Activated CD4-positive, alpha-beta T cell treated with anti-CD3 and anti-CD28 coated beads, Interleukin-2, amount 10 ng/mL, durations not matched to agents 7 days and 5 days (primary cell): Measurements from ENCODE around the gene SIRT6. TPM values are rescaled to one million over a fixed set of nuclear protein-coding genes. Genes with fewer than 3 reads are reported as not detected.

Source experiments
- CTCF ChIA-PET: fragments of 350-600 bp; sonication (Branson Sonifier 250); formaldehyde crosslinking; loops from one replicate; lab custom pipeline; 2021; ENCODE audit warnings: antibody characterized with exemption; lab: Charles Lee
- POLR2A ChIA-PET: fragments of 350-600 bp; sonication (Branson Sonifier 250); formaldehyde crosslinking; loops from one replicate; lab custom pipeline; 2021; ENCODE audit warnings: antibody characterized with exemption; lab: Charles Lee
- DNase-seq: peaks from one replicate; pipeline ENCODE4 v3.0.0-alpha.2; 2020
- H3K27ac Mint-ChIP-seq: one replicate; pipeline ENCODE4 v1.8.0; 2021; ENCODE audit warnings: mild to moderate bottlenecking, moderate library complexity, mixed read lengths
- H3K27me3 Mint-ChIP-seq: one replicate; pipeline ENCODE4 v1.8.0; 2021; ENCODE audit warnings: mixed read lengths
- H3K36me3 Mint-ChIP-seq: one replicate; pipeline ENCODE4 v1.8.0; 2021; ENCODE audit warnings: low read depth, mixed read lengths
- H3K4me1 Mint-ChIP-seq: one replicate; pipeline ENCODE4 v1.8.0; 2021; ENCODE audit warnings: mixed read lengths
- H3K4me3 Mint-ChIP-seq: one replicate; pipeline ENCODE4 v1.8.0; 2021; ENCODE audit warnings: mild to moderate bottlenecking, moderate library complexity, mixed read lengths
- H3K9me3 Mint-ChIP-seq: one replicate; pipeline ENCODE4 v1.8.0; 2021; ENCODE audit warnings: mixed read lengths
- total RNA-seq, 2 experiments: library from RNA; stranded (reverse); gene quantifications; one replicate each; pipeline ENCODE4 v1.2.3, GENCODE V29; 2021

SIRT6 gene
- total RNA-seq, 2 experiments from 2014 or later: 31.3 to 35.2 TPM

DNA sequence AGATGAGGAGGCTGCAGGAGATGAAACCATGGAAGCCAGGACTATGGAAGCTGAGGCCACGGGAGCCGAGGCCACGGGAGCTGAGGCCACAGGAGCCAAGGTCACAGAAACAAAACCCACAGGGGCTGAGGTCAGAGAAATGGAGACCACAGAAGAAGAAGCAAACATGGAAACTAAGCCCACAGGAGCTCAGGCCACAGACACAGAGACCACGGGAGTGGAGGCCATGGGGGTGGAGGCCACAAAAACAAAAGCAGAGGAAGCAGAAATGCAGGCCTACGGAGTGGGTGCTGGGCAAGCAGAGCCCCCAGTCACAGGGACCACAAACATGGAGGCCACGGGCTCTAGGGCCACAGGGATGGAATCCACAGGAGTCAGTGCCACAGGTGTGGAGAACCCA, 34.5 kb upstream of the SIRT6 start:
- Mint-ChIP-seq H3K36me3 (no peaks in the 10 kb centered on the region), H3K27me3 (no peaks in the 10 kb centered on the region), H3K9me3 (peaks cover 3% of the 10 kb centered on the region), H3K4me1 (peaks cover 8% of the 10 kb centered on the region), H3K4me3 (no peak overlapping the region), H3K27ac (no peak overlapping the region)
- ChIA-PET CTCF (interaction anchor here (0.6 to 1.3 kb wide), 2 partner anchors 15 to 183 kb away, joined by 3 read pairs; partner anchors contain the start of gene SH3GL1), POLR2A (no interaction called here)
- DNase-seq: no peak

DNA sequence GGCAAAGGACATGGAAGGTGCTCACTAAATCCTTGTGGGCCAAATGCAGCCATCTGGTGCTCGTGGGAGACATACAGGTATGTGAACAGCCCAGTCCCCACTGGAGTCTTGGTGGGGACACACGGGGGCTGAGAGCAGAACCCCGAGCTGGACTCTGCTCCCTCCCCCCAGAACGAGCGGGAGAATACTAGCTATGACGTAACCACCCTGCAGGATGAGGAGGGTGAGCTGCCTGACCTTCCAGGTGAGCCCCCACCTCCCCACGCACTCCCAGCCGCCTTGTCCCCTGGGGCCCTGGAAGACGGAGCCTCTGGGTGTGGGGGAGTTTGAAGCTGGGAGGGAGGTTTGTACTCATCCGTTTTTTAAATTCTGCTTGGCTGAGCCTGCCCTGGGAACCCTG, 33.4 kb upstream of the SIRT6 start:
- Mint-ChIP-seq H3K4me1 (peaks cover 8% of the 10 kb centered on the region), H3K27me3 (no peaks in the 10 kb centered on the region), H3K27ac (no peak overlapping the region), H3K9me3 (peaks cover 3% of the 10 kb centered on the region), H3K36me3 (no peaks in the 10 kb centered on the region), H3K4me3 (no peak overlapping the region)
- DNase-seq: no peak
- POLR2A ChIA-PET: no interaction called here
- CTCF ChIA-PET: interaction anchor here (1.4 kb wide), 1 partner anchor 12 kb away, joined by 3 read pairs; no protein-coding TSS in a partner anchor

DNA sequence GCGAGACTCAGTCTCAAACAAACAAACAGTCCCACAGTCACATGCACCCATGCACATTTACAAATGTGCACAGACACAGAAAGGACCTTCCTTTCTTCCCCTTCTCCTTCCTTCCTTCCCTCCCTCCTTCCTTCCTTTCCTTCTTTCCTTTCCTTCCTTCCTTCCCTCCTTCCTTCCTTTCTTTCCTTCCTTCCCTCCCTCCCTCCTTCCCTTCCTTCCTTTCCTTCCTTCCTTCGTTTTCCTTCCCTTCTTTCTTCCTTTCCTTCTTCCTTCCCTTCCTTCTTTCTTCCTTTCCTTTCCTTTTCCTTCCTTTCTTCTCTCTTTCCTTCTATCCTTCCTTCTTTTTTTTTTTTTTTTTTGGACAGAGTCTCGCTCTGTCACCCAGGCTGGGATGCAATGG, 30.8 kb upstream of the SIRT6 start:
- CTCF ChIA-PET: interaction anchor here (1.1 kb wide), 1 partner anchor 157 kb away, joined by 3 read pairs; no protein-coding TSS in a partner anchor
- peaks cover 8% of the 10 kb centered on the region for H3K4me1 Mint-ChIP-seq
- H3K36me3 Mint-ChIP-seq: no peaks in the 10 kb centered on the region
- DNase-seq: no peak
- POLR2A ChIA-PET: no interaction called here
- peaks cover 3% of the 10 kb centered on the region for H3K9me3 Mint-ChIP-seq
- H3K27ac Mint-ChIP-seq: no peak overlapping the region
- H3K4me3 Mint-ChIP-seq: no peak overlapping the region
- H3K27me3 Mint-ChIP-seq: no peaks in the 10 kb centered on the region

DNA sequence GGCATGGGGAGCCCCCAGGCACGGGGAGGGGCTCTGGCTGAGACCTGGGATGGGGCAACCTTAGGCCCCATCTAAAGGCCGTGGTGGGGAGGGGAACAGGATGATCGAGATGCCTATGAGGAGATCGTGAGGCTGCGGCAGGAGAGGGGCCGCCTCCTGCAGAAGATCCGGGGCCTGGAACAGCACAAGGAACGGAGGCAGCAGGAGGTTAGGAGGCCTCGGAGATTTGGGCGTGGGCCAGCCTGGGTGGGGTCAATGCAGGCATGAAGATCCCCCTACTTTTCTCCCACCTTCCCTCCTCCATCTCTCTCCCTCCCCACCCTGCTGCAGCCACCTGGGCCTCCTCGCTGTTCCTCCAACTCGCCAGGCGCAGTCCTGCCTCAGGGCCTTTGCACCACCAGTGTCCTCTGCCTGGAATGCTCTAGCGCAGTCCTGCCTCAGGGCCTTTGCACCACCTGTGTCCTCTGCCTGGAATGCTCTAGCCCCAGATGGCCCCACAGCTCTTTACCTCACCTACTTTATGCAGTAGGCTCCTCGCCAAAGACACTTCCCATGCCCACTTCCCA, 27.9 kb upstream of the SIRT6 start:
- Mint-ChIP-seq H3K4me1 (peaks cover 8% of the 10 kb centered on the region), H3K27me3 (no peaks in the 10 kb centered on the region), H3K4me3 (no peak overlapping the region), H3K36me3 (no peaks in the 10 kb centered on the region), H3K27ac (no peak overlapping the region), H3K9me3 (no peaks in the 10 kb centered on the region)
- ChIA-PET CTCF (no interaction called here), POLR2A (no interaction called here)
- DNase-seq: no peak

DNA sequence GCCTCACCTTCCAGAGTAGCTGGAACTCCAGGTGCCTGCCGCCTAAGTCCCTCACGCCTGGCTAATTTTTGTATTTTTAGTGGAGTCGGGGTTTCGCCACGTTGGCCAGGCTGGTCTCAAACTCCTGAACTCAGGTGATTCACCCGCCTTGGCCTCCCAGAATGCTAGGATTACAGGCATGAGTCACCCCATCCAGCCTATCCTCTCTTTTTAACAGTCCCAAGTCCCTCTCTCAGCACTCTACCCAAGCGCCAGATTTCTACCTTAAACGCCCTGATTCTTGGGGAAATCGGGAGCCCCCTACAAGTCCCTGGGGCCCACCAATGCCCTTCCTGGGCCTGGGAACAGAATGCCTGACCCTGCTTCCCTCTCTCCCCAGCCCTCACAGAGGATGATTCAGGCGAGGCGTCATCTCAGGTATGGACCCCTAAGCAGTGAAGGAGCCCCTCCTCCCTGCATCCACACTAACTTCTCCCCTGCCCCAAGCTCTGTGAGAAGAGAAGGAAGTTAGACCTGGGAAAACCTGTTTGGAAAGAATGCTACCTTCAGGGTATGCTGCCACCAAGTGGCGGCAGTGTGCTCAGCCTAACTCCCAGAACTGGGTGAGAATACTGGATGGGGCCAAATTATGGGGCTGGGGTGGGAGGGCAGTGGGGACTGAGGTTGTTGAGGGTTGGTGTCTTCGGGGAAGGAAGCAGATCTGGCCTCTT, 26.2 kb upstream of the SIRT6 start:
- Mint-ChIP-seq H3K27ac (no peak overlapping the region), H3K4me3 (no peak overlapping the region), H3K27me3 (no peaks in the 10 kb centered on the region), H3K9me3 (no peaks in the 10 kb centered on the region), H3K4me1 (peaks cover 2% of the 10 kb centered on the region), H3K36me3 (no peaks in the 10 kb centered on the region)
- POLR2A ChIA-PET: no interaction called here
- CTCF ChIA-PET: interaction anchor here (1.0 to 1.4 kb wide), 2 partner anchors 9 to 221 kb away, joined by 3 read pairs; no protein-coding TSS in a partner anchor
- no peak for DNase-seq

DNA sequence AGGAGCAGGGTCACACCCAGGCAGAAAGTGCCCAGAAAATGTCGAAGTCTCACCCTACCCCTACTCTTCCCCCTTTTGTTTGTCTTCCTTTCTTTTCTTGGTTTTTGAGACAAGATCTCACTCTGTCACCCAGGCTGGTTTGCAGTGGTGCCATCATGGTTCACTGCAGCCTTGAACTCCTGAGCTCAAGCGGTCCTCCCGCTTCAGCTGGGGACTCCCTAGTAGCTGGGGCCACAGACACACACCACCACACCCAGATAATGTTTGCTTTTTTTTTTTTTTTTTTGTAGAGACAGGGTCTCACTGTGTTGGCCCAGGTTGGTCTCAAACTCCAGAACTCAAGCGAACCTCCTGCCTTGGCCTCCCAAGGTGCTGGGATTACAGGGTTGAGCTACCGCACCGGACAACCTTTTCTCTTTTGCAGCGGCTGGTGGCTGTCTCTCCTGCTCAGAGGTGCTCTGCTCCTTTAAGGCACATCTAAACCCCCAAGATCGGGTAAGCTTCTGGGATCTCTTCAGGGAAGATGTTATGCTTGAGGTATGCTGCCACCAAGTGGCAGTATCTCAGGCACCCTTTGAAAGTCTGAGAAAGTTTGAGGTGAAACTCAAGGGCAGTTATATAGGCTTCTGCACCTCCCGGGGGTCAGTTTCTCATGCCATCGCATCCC, 24.6 kb upstream of the SIRT6 start:
- no peak overlapping the region for H3K4me3 Mint-ChIP-seq
- DNase-seq: no peak
- no peak overlapping the region for H3K27ac Mint-ChIP-seq
- peaks cover 2% of the 10 kb centered on the region for H3K4me1 Mint-ChIP-seq
- no peaks in the 10 kb centered on the region for H3K27me3 Mint-ChIP-seq
- ChIA-PET CTCF (interaction anchor here (1.4 kb wide), 1 partner anchor 219 kb away, joined by 3 read pairs; no protein-coding TSS in a partner anchor), POLR2A (no interaction called here)
- no peaks in the 10 kb centered on the region for H3K36me3 Mint-ChIP-seq
- no peaks in the 10 kb centered on the region for H3K9me3 Mint-ChIP-seq

DNA sequence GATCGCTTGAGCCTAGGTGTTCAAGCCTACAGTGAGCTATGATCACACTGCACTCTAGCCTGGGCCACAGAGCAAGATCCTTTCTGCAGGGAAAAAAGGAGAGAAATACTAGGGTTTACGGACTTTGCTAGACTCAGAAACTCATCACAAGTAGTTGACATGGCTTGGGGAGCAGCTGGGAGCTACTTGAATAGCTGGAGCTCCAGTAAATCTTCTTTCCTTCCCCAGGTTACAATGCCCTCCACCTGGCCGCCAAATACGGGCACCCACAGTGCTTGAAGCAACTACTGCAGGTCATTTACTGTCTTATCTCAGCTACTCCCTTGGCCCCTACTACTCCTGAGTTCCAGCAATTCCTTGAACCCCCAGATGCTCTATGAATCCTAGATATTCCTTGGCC, 19.4 kb upstream of the SIRT6 start:
- H3K9me3 Mint-ChIP-seq: peaks cover 10% of the 10 kb centered on the region
- DNase-seq: no peak
- no peak overlapping the region for H3K27ac Mint-ChIP-seq
- no peak overlapping the region for H3K4me3 Mint-ChIP-seq
- CTCF ChIA-PET: interaction anchor here (1.0 to 2.6 kb wide), 5 partner anchors 9 to 543 kb away, joined by 3 to 6 read pairs (median 5); no protein-coding TSS in a partner anchor
- H3K36me3 Mint-ChIP-seq: peaks cover 9% of the 10 kb centered on the region
- POLR2A ChIA-PET: no interaction called here
- peaks cover 32% of the 10 kb centered on the region for H3K27me3 Mint-ChIP-seq
- peaks cover 11% of the 10 kb centered on the region for H3K4me1 Mint-ChIP-seq

DNA sequence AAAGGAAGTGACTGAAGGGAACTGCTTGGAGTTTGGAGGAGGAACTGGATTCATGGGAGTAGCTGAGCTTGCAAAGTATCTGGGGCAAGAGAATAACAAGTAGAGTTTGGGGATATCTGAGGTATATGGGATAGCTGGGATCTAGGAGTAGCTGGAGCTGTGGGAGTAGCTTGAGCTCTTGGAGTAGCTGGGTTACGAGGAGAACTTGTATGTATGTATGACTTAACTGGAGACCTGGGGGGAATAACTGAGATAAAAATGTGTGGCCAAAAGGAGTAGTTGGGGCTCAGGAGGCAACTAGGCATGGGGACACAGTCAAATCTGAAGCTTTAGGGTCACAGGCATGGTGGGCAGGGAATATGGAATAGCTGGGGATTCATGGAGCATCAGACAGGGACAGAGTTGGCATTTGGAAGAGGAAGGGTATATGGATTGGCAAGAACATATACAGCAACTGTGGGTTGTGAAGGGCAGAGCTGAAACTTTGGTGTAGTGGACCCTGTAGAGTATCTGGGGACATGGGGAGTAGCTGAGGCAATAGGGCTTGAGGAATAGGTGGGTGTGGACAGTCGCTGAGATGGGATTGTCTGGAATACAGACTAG, 18.7 kb upstream of the SIRT6 start:
- H3K9me3 Mint-ChIP-seq: peaks cover 10% of the 10 kb centered on the region
- no peak overlapping the region for H3K4me3 Mint-ChIP-seq
- ChIA-PET POLR2A (no interaction called here), CTCF (interaction anchor here (1.0 to 2.6 kb wide), 4 partner anchors 11 to 544 kb away, joined by 3 to 6 read pairs (median 4); no protein-coding TSS in a partner anchor)
- H3K27ac Mint-ChIP-seq: no peak overlapping the region
- no peak for DNase-seq
- peaks cover 9% of the 10 kb centered on the region for H3K36me3 Mint-ChIP-seq
- H3K27me3 Mint-ChIP-seq: peaks cover 32% of the 10 kb centered on the region
- H3K4me1 Mint-ChIP-seq: peaks cover 11% of the 10 kb centered on the region

DNA sequence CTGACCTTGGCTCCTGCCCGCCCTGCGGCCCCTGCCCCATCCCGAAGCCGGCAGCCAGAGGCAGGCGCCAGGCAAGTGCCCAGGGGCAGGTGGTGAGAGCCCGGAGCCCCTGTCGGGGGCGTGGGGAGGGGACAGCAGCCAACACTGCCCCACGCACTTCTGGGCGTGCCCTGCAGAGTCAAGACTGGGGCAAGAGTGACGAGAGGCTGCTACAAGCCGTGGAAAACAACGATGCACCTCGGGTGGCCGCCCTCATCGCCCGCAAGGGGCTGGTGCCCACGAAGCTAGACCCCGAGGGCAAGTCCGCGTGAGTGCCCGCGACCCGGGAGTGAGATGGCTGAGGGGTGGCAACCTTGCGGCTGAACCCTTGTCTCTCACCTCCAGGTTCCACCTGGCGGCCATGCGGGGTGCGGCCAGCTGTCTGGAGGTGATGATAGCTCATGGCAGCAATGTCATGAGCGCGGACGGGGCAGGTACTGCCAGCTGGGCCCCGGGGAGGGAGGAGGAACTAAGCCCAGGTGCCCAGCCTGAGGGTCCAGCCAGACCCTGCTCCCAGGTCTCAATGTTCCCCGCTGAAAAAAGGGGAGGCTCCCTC, 17.4 kb upstream of the SIRT6 start:
- peaks cover 11% of the 10 kb centered on the region for H3K4me1 Mint-ChIP-seq
- CTCF ChIA-PET: interaction anchor here (0.7 to 2.6 kb wide), 4 partner anchors 9 to 14 kb away, joined by 3 to 6 read pairs (median 3); no protein-coding TSS in a partner anchor
- H3K36me3 Mint-ChIP-seq: peaks cover 9% of the 10 kb centered on the region
- H3K4me3 Mint-ChIP-seq: no peak overlapping the region
- H3K27ac Mint-ChIP-seq: no peak overlapping the region
- POLR2A ChIA-PET: no interaction called here
- peaks cover 10% of the 10 kb centered on the region for H3K9me3 Mint-ChIP-seq
- peaks cover 33% of the 10 kb centered on the region for H3K27me3 Mint-ChIP-seq
- DNase-seq: no peak

DNA sequence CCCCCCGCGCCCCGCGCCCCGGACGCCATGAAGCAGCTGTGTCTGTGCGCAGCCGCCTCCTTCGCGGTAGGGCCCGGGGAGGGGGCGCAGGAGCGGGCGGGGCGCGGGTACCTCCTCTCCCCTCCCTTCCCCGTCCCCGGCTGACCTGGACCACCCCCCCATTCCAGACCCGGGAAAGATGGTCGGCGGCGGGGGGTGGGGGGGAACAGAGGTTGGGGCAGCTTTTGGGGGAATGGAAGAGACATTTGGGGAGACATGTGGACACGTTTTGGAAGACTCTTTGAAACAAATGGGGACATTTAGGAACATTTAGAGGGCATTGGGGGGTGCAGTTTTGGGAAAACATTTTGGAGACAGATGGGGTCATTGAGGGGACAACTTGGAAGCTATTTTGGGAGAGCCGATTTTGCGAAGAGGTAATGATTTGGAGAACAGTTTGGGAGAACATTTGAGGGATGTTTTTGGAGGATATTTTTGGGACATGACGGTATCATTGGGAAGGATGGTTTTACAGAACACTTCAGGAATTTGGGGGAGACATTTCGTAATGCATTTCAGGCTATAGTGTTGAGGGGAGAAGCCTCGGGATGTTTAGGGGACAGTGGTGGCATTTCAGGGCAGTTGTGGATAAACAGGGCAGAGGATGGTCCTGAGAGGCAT, 16.2 kb upstream of the SIRT6 start:
- ChIA-PET POLR2A (no interaction called here), CTCF (no interaction called here)
- no peak for DNase-seq
- no peak overlapping the region for H3K27ac Mint-ChIP-seq
- peaks cover 9% of the 10 kb centered on the region for H3K4me1 Mint-ChIP-seq
- peaks cover 9% of the 10 kb centered on the region for H3K36me3 Mint-ChIP-seq
- H3K4me3 Mint-ChIP-seq: no peak overlapping the region
- H3K27me3 Mint-ChIP-seq: peaks cover 39% of the 10 kb centered on the region
- H3K9me3 Mint-ChIP-seq: peaks cover 10% of the 10 kb centered on the region

DNA sequence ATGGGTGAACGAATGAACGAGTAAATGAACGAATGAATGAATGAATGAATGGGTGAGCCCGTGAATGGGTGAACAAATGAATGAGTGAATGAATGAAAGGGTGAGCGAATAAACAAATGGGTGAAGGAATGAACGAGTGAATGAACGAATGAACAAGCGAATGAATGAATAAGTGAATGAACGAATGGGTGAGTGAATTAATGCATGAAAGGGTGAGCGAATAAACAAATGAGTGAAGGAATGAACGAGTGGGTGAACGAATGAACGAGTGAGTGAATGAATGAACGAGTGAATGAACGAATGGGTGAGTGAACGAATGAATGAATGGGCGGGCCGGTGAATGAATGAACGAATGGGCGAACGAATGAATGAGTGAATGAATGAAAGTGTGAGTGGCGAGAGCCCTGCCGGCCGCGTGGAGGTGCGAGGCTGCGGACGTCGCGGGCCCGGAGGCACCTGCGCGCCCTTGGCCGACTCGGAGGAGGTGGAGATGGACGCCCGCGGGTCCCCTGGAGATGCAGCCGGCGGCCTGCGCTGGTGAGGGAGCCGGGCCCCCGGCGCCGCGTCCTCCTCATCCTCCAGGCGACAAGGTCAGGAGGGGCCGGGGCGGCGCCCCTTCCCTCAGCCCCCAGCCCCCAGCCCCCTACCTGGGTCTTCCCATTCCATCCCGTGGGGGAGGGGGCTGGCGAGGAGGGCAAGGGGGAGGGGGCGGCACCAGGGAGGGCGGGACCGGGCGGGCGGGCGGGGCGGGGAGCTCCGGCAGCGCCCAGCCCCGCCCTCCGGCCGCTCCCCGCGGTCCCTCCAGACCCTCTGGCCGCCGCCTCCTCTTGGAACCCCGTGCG, 15.5 kb upstream of the SIRT6 start:
- Mint-ChIP-seq H3K27ac (peak overlapping the region; percentile 36), H3K36me3 (peaks cover 9% of the 10 kb centered on the region), H3K4me3 (no peak overlapping the region), H3K27me3 (peaks cover 43% of the 10 kb centered on the region), H3K9me3 (peaks cover 10% of the 10 kb centered on the region), H3K4me1 (peaks cover 9% of the 10 kb centered on the region)
- POLR2A ChIA-PET: no interaction called here
- CTCF ChIA-PET: no interaction called here
- DNase-seq: no peak
